ENCODE data around the gene GSK3B. TPM values are rescaled to one million over a fixed set of nuclear protein-coding genes. Genes with fewer than 3 reads are reported as not detected.

GSK3B gene
- total and polyA plus RNA-seq, 8 donors, result 6.2 to 59.1 (median 15.6) TPM

DNA sequence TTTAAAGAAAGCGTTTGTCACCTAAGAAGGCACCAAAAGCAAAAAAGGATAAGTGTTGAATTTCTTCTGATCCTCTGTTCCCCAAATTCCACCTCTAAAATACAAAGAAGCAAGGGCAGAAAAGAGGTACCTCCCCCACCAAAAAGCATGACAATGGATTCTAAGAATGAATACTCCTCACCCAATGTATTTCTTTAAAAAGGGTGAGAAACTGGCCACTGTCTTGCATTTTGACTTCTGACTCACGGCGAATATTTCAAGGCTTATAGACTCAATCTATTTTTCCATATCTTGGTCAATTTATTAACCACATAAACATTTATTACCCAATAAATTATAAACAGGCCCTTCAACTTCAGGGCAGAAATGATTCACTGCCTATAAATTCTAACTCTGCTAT is 181.2 kb downstream of the GSK3B start:
- WGBS, 5 donors, result 77 to 92% (median 92%) methylated on average over 3 of the region's 3 CpGs
- no peak for TF ChIP-seq EP300 (IDR thresholded peaks at IDR 0.05)
- TF ChIP-seq POLR2A (IDR thresholded peaks at IDR 0.05), result no peak
- TF ChIP-seq POLR2AphosphoS5 (IDR thresholded peaks at IDR 0.05), result no peak
- TF ChIP-seq, protein P1, sequence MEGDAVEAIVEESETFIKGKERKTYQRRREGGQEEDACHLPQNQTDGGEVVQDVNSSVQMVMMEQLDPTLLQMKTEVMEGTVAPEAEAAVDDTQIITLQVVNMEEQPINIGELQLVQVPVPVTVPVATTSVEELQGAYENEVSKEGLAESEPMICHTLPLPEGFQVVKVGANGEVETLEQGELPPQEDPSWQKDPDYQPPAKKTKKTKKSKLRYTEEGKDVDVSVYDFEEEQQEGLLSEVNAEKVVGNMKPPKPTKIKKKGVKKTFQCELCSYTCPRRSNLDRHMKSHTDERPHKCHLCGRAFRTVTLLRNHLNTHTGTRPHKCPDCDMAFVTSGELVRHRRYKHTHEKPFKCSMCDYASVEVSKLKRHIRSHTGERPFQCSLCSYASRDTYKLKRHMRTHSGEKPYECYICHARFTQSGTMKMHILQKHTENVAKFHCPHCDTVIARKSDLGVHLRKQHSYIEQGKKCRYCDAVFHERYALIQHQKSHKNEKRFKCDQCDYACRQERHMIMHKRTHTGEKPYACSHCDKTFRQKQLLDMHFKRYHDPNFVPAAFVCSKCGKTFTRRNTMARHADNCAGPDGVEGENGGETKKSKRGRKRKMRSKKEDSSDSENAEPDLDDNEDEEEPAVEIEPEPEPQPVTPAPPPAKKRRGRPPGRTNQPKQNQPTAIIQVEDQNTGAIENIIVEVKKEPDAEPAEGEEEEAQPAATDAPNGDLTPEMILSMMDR (IDR thresholded peaks at IDR 0.05), result no peak
- Histone ChIP-seq H3K27me3 (no peaks in the 10 kb centered on the region), H3K36me3 (peaks cover 0 to 44% (median 37%) of the 10 kb centered on the region in 4 donors), H3K9me3 (no peaks in the 10 kb centered on the region), H3K4me3 (no peak overlapping the region), H3K27ac (no peak overlapping the region), H3K4me1 (peaks cover 0 to 9% (median 3%) of the 10 kb centered on the region in 4 donors)
- intact Hi-C loops (cut with DNase I; ENCODE audit: low total_unique reads), result no loop called here
- no peak for DNase-seq

DNA sequence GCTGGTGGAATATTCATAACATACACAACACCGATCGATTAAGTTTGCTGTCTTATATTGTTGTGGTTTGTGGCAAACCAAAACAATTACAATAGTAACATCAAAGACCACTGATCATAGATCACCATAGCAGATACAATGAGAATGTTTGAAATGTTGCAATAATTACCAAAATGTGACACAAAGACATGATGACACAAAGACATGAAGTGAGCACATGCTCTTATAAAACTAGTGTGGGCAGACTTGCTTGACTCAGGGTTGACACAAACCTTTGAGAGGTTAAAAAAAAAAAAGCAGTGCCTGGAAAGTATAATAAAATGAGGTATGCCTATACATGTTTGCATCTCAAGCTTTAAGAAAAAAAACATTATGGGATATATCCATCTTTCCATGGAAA is 182.0 kb downstream of the GSK3B start:
- H3K4me1 ChIP-seq, result peaks cover 0 to 9% (median 3%) of the 10 kb centered on the region in 4 donors
- WGBS, 5 donors, result 65 to 86% (median 79%) methylated on average over 2 of the region's 2 CpGs
- H3K9me3 ChIP-seq, result no peaks in the 10 kb centered on the region

DNA sequence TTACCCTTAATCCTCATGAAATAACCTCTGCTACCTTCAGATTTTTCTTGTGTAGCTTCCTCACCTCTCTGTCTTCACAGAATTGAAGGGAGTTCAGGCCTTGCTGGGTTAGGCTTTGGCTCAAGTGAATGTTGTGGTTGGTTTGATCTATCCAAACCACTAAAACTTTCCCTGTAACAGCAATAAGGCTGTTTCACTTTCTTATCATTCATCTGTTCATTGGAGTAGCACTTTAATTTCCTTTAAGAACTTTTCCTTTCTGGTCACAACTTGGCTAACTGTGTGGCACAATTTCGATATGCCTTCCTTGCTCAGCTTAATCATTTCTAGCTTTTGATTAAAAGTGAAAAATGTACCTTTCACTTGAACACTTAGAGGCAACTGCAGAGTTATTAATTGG is 182.5 kb downstream of the GSK3B start:
- Histone ChIP-seq H3K9me3 (no peaks in the 10 kb centered on the region), H3K27me3 (no peaks in the 10 kb centered on the region), H3K36me3 (peaks cover 0 to 44% (median 37%) of the 10 kb centered on the region in 4 donors), H3K4me3 (no peak overlapping the region), H3K27ac (no peak overlapping the region), H3K4me1 (peaks cover 0 to 9% (median 3%) of the 10 kb centered on the region in 4 donors)
- WGBS, 5 donors, result 72 to 79% (median 75%) methylated on average over 1 of the region's 1 CpG
- TF ChIP-seq EP300 (IDR thresholded peaks at IDR 0.05) (no peak), POLR2AphosphoS5 (IDR thresholded peaks at IDR 0.05) (no peak), POLR2A (IDR thresholded peaks at IDR 0.05) (no peak)
- TF ChIP-seq, protein P1 (IDR thresholded peaks at IDR 0.05), result no peak
- no peak for DNase-seq
- intact Hi-C loops (cut with DNase I; ENCODE audit: low total_unique reads), result no loop called here

More for the DNA sequence above, 182.0 kb downstream of the GSK3B start:
- TF ChIP-seq EP300 (IDR thresholded peaks at IDR 0.05), result no peak
- TF ChIP-seq POLR2AphosphoS5 (IDR thresholded peaks at IDR 0.05), result no peak
- TF ChIP-seq, protein P1 (IDR thresholded peaks at IDR 0.05), result no peak
- TF ChIP-seq POLR2A (IDR thresholded peaks at IDR 0.05), result no peak
- no peak for DNase-seq
- Histone ChIP-seq H3K27ac (no peak overlapping the region), H3K4me3 (no peak overlapping the region), H3K36me3 (peaks cover 0 to 44% (median 37%) of the 10 kb centered on the region in 4 donors), H3K27me3 (no peaks in the 10 kb centered on the region)
- intact Hi-C loops (cut with DNase I; ENCODE audit: low total_unique reads), result no loop called here

DNA sequence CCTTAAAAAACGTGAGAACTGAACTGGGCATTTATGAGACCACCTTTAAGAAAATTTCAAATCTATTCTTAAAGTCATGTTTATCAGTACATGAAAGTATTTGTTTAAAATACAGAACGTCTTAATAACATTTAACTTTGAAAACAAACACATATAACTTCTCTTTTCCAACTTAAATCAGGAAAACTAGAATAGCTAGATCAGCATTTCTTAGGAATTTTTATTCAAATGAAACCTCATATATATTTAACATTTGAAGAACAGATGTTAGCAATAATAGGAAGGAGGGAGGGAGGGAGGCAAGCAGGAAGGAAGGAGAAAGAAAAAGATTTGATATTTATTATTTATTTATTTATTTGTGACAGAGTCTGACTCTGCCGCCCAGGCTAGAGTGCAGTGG is 192.2 kb downstream of the GSK3B start:
- Histone ChIP-seq H3K4me3 (no peak overlapping the region), H3K9me3 (no peaks in the 10 kb centered on the region), H3K27ac (no peak overlapping the region), H3K27me3 (no peaks in the 10 kb centered on the region), H3K4me1 (no peaks in the 10 kb centered on the region), H3K36me3 (peaks cover 0 to 27% (median 17%) of the 10 kb centered on the region in 4 donors)
- no peak for TF ChIP-seq POLR2AphosphoS5 (IDR thresholded peaks at IDR 0.05)
- TF ChIP-seq, protein P1 (IDR thresholded peaks at IDR 0.05), result no peak
- no peak for TF ChIP-seq POLR2A (IDR thresholded peaks at IDR 0.05)
- TF ChIP-seq EP300 (IDR thresholded peaks at IDR 0.05), result no peak
- 67 to 83% (median 78%) methylated on average over 3 of the region's 3 CpGs for WGBS, 5 donors
- intact Hi-C loops (cut with DNase I; ENCODE audit: low total_unique reads), result no loop called here
- no peak for DNase-seq

Measured in stomach (tissue), 9 donors.